Measurements from ENCODE around the gene SPDYE6.

- TF ChIP-seq CTCF (IDR thresholded peaks at IDR 0.05) = no peak
- no peak for TF ChIP-seq POLR2A (IDR thresholded peaks at IDR 0.05)
These were observed 42.1 kb downstream of the SPDYE6 start for GRCh38 chr7:102313997-102314780.

Measured in thyroid gland (tissue), 4 donors.